Measurements from ENCODE around the gene CRYBG2. TPM values are rescaled to one million over a fixed set of nuclear protein-coding genes. Genes with fewer than 3 reads are reported as not detected.
"Not testable (repeated sequence)": the region's sequence is repeated elsewhere in the genome, so short reads cannot be mapped to it uniquely, and the experiment has no call there.

The CRYBG2 gene, protein sequence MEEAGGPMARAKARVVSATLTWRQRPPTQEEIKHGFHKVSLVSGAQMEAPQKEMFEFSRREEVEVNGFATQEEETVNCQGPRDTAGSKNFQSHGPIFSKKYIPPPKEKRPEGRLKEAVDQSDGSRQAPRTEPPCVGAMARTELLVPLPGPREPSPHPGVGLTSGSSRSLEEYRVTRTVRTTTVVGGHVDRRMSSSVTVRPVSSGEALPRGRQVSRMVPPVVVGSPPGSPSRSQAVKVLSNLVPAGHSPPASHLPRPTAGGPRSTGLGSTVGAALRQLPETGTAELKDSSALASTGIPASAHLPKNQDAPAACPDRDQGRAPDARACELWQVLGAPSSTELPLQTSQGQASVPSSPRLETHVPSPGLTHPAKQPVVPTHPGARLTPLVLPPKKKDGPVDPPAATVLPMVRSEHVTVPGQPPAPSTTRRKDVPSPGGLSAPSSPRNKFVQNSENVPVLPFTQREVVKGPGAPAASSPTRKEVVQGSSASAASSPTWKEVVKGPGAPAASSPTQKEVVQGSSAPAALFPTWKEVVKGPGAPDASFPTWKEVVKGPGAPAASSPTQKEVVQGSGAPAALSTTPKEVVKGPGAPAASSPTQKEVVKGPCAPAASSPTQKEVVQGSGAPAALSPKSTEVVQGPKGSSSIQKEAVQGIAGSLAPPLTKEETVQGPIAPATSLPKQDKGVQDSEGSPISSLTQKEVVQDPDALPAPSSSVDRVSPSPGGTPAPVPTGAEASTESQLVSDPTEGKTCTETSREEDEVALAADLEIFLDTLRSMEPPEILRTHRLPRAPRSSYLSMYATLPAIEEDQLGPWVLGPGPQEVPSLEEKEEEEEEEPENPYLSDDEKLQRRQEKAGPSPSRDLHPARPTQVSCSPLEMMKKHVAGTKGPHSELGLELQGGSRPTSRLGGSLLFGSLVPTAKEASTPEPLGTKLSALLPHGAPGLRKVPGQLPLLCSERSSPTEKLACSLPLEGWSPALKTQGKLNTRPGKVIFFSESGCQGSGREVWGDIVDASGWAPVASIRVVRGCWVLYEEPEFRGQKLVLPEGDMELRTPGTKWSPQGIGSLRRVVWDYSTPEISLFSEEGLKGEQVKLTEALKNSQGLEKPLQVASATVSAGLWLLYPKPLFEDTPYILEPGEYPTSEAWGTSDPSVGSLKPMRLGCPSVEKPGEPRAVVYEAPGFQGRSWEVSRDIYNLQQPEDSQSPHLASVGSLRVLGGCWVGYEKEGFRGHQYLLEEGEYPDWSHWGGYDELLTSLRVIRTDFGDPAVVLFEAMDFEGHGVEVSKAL (N-terminal part only)
- not detected for polyA plus RNA-seq (2013, experiment 1 of 2; ENCODE audit: insufficient read length)
- not detected for polyA plus RNA-seq (2013, experiment 2 of 2; ENCODE audit: insufficient read length)

DNA sequence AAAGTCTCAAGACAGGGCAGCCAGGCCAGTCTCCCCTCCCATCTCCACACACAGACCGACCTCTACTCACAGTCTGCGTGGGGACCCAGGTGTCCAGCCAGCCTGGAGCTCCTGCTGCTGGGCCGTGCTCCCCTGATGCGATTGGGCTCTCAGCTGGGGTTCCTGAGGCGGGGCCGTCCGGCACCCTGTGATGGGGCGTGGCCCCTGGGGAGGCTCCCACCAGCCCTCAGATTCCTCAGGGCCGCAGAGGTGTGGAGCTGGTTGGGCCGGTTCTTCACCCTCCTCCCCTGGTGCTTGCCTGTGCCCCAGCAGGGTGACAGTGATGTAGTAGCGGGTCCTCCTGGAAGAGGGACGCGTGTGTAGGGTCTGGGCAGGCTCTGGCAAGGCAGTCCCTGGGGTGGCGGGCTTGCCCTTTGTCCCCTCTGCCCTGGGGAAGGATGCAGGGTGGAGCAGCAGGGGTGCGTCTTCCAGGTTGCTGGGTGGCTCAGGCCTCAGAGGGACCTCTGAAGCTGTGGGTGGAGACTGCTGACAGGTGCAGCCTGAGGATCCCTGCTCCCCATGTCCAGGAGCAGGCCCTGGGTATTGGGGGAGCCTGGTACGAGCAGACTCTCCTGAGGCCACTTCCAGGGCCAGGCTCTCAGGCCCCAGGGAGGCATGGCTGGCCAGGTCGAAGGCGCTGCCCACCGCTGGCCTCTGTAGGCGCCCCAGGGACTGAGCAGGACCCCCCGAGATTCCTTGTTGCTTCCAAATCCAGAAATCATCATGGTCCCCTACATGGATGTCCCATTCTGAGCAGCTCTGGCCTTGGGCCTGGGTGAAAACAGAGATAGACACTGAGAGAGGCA lies at the start of gene CRYBG2:
TSS of gene CRYBG2 (minus strand) at position 155 of the 845 bp plus-strand sequence. CDS start 7,473 bp downstream, outside the sequence.
- no peak for DNase-seq

DNA sequence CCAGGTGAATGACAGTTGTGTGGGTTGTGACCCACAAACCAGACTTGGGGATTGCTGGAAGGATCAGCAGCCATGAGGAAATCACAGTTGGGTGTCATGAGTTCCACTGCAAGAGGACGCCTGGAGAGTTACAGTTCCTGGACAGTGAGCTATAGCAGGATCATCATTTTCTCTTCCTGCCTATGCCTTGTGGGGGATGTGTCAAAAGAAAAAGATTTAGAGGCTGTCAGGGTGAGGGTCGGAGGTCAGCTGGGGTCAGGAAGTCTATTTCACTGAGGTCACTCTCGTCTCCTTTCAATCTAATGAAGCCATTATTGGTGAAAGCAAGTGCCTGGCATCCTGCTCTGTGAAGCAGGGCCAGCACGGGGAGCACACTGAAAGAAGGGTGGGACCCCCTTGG lies 49.7 kb upstream of the CRYBG2 start:
- peak; percentile 15 for DNase-seq

GRCh38 chr1:26401891-26402290 lies 48.0 kb upstream of the CRYBG2 start:
- no peak for DNase-seq

DNA sequence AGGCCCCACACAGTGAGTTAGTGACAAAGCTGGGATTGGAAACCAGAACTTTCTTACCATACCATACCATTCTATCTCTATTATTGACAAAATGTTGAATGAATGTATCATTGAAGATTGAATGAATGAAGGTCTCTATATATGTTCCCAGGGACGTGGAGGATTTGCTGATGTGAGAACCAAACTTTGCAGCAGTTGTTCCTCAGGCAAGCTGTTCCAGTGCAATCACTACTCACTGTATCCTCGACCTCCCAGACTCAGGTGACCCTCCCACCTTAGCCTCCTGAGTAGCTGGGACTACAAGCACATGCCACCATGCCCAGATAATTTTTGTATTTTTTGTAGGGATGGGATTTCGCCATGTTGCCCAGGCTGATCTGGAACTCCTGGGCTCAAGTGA lies 45.1 kb upstream of the CRYBG2 start:
- no peak for DNase-seq

- no peak for DNase-seq
Measured at GRCh38 chr1:26395754-26396153, 41.8 kb upstream of the CRYBG2 start.

DNA sequence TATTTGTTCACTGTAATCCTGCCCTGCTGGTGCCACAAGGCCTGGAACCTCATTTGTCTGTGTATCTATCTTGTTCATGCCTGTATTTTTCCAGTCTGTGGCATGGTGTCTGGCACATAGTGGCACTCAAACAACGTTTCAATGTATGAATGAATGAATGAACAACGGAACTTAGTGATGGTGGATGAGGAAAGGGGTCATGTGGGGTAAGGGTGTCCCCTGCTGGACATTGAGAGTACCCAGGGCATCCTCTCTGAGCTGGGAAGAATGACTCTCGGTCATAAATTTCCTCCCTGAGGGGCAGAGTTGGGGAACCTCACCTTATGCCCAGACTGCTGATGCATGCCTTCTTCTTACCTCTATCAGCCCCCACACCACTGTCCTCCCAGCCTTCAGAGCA lies 37.5 kb upstream of the CRYBG2 start:
- DNase-seq: peak; percentile 61

- no peak for DNase-seq
Measured at GRCh38 chr1:26389604-26390247, 35.8 kb upstream of the CRYBG2 start.

DNA sequence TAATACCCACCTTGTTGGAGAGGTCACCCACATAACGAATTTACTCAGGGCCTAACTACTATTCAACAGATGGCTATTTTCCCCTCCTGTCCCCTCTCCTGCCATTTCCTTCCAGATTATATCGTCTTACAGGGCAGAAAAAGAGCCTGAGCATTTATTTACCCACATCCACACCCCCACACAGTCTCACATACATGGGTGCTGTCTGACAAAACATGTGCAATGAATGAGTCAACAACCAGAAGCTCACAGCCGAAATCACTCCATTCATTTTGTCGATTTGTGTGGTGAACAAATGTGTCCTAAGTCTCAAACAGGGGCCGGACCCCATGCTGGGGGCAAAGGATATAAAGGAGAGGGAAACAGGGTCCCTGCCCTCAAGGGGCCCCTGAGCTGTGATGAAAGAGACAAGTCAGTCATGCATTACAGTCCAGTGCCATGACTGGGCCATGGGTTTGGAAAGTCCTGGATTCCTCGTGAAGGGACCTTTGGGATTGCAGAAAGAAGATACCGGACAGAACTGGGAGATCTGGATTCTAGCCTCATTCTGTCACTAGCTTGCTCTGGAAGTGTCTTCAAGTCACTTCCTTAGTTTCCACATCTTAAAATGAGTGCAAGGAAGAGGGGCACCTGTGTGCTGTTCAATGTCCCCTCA lies 35.0 kb upstream of the CRYBG2 start:
- DNase-seq: no peak

DNA sequence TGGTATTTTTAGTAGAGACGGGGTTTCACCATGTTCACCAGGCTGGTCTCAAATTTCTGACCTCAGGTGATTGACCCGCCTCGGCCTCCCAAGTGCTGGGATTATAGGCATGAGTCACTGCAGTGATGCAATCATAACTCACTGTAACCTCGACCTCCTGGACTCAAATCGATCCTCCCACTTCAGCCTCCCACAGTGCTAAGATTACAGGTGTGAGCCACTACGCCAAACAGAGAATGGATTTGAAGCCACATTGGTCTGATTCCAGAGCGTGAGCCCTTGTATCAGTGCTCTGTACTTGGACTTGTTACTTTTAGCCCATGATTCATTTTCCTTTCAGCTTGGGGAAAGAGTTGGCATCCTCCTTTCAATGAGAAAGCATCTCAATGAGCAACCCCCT lies 33.5 kb upstream of the CRYBG2 start:
- peak; percentile 34 for DNase-seq

- not testable (repeated sequence) for DNase-seq
Measured at GRCh38 chr1:26385063-26385462, 31.1 kb upstream of the CRYBG2 start.

- no peak for DNase-seq
Measured at GRCh38 chr1:26384076-26384475, 30.1 kb upstream of the CRYBG2 start.

- no peak for DNase-seq
Measured at GRCh38 chr1:26378879-26379251, 24.9 kb upstream of the CRYBG2 start.

DNA sequence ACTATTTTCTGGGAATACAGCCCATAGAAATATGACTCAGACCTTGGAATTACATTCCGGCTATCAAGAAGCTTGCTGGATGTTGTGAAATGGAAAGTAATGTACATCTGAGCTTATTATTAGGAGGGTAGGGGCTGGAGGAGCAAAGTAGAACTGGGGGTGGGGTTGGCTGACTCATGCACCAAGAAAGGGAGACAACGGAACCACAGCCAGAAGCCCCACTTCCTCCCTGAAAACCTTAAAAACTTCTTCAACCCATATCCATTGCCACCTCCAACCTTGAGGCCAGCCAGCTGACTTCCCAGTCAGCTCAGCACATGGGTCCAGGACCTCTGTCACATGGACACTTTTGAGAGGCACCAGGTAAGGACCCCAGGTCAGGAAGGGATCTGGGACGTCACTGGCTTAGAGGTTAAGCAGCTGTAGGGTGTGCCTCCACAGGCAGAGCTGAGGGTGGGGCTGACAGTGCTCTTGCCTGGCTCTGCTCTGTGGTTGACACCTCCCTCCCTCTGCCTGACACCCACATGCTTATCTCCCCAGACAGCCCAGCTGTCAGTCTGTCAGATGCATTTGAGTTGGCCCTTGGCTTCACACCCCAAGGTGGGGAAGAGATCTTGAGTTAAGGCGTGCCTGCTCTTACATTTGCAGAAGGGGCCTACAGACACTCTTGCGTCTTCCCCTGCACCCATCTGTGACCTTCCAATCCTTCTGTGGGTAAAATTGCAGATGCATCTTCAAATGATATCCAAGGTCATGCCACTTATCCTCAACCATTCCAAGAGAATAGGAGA lies 24.4 kb upstream of the CRYBG2 start:
- peak; percentile 99 for DNase-seq

DNA sequence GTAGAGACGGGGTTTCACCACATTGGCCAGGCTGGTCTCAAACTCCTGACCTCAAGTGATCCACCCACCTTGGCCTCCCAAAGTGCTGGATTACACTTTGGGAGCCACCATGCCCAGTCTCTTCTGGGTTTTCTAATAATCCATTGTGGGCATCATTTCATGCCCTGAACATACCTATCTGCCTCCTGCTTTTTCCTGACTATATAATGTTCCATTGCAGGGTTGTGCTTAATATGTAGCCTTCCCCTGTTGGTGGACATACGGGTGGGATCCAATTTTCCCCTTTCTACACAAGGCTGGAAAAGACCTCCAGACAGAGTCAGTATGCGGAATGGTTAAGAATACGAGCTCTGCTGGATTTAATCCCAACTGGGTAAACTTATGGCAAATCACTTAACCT lies 22.1 kb upstream of the CRYBG2 start:
- no peak for DNase-seq

DNA sequence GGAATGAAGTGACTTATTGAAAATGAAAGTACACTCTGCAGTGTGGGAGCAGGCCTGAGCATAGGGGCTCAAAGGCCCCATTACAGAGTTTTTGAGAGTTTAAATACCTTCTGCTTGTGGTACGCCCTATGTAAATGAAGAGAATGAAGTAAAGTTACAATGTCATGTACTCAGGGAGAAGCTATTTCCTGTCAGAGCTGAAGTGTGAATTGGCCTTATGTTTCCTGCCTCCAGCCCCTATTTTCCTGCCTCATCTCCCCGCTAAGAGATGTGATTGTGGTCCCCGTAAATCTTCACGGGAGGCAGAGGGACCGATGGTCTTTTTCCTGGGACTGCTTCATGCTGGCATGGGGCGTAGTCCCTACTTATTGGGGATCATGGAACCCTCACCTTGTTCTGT lies 21.2 kb upstream of the CRYBG2 start:
- peak; percentile 40 for DNase-seq

DNA sequence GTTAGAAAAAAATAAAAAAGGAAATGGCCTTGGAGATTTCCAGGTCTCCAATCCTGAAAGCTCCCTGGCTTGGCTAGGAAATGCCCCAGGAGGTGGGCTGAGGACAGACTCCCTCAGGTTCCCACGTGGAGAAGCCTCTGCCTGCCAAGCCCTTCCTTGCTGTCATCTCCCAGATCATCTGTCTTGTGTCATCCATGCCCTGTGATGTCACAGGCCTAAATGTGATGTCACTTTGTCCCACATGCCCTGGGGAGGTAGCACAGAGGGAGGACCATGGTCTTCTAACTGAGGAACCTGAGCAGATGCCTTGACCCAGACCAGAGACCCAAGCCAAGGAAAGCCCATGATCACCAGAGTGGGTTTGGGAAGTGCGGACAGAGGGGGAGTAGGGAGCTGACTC lies 20.4 kb upstream of the CRYBG2 start:
- not testable (repeated sequence) for DNase-seq

- DNase-seq: no peak
Measured at GRCh38 chr1:26373789-26374188, 19.9 kb upstream of the CRYBG2 start.

GRCh38 chr1:26373281-26373680 lies 19.4 kb upstream of the CRYBG2 start:
- DNase-seq: no peak

DNA sequence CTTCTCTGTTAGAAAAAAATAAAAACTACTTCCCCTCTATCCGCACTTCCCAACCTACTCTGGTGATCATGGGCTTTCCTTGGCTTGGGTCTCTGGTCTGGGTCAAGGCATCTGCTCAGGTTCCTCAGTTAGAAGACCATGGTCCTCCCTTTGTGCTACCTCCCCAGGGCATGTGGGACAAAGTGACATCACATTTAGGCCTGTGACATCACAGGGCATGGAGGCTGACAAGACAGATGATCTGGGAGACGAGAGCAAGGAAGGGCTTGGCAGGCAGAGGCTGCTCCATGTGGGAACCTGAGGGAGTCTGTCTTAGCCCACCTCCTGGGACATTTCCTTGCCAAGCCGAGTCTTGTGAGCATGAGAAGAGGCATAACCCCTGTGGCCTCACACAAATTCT lies 18.7 kb upstream of the CRYBG2 start, which contains the start of gene ZNF683:
TSS of gene ZNF683 (minus strand) at position 140 of the 400 bp plus-strand sequence. CDS start 4,179 bp downstream, outside the sequence.
- DNase-seq: not testable (repeated sequence)
